Endothelial cell of umbilical vein (primary cell): Measurements from ENCODE around the gene PDLIM1. TPM values are rescaled to one million over a fixed set of nuclear protein-coding genes. Genes with fewer than 3 reads are reported as not detected.

Experiments used
- BruUV-seq: library from RNA; stranded (reverse); fragments of 400-500 nt; replicated peaks from 2 replicates; lab custom pipeline; 2021; lab: Mats Ljungman, UMichigan
- CTCF ChIA-PET: fragments of 300-600, 350-600 bp; sonication (Branson Sonifier 250); formaldehyde crosslinking; loops from one replicate; lab custom pipeline; 2021; ENCODE audit warnings: antibody characterized with exemption, inconsistent platforms; lab: Charles Lee
- POLR2A ChIA-PET: fragments of 300-600, 350-600 bp; sonication (Branson Sonifier 250); formaldehyde crosslinking; loops from one replicate; lab custom pipeline; 2021; ENCODE audit warnings: antibody characterized with exemption, inconsistent platforms; lab: Charles Lee
- DNase-seq: peaks from one replicate; pipeline ENCODE4 v3.0.0-alpha.2; 2011; ENCODE audit warnings: low read depth, low spot score
- FAIRE-seq: peaks from 2 replicates; lab custom pipeline; 2011; peaks lifted over from hg19 to GRCh38; lab: Jason Lieb, UNC
- H2AFZ ChIP-seq: 2 replicates; pipeline ENCODE4 v1.6.0; 2012; ENCODE audit warnings: low read depth, low read length, control low read depth, inconsistent platforms
- H3K27ac ChIP-seq: 2 replicates; pipeline ENCODE4 v1.5.1; 2011; ENCODE audit warnings: low read depth, mild to moderate bottlenecking, control low read depth, low read length, moderate library complexity; ENCODE audit not compliant: insufficient read depth
- H3K27me3 ChIP-seq, 2 experiments: 2 replicates each; pipeline versions ENCODE4 v1.6.0 to v1.6.1; 2011; ENCODE audit warnings: low read length in 2 of 2, mixed read lengths in 1 of 2; ENCODE audit not compliant: control insufficient read depth in 2 of 2, insufficient read depth in 2 of 2
- H3K36me3 ChIP-seq, 2 experiments: 2 replicates in 1 of 2; 3 replicates in 1 of 2; pipeline ENCODE4 v1.5.1; 2011; ENCODE audit warnings: low read length in 2 of 2, mild to moderate bottlenecking in 1 of 2, moderate library complexity in 1 of 2; ENCODE audit not compliant: control insufficient read depth in 2 of 2, insufficient read depth in 2 of 2; ENCODE audit errors: extremely low read depth in 1 of 2
- H3K4me1 ChIP-seq: 3 replicates; pipeline ENCODE4 v1.5.1; 2011; ENCODE audit warnings: mild to moderate bottlenecking, low read length; ENCODE audit not compliant: control insufficient read depth, insufficient read depth; ENCODE audit errors: extremely low read depth
- H3K4me2 ChIP-seq: 2 replicates; pipeline ENCODE4 v1.6.1; 2011; ENCODE audit warnings: low read length, control low read depth, mixed read lengths; ENCODE audit not compliant: insufficient read depth
- H3K4me3 ChIP-seq, 3 experiments: fragments of 200-600 bp in 1 of 3; sonication (generic), shearing (Covaris generic) in 1 of 3; replicated peaks in 1 of 3; 2 replicates each; pipeline ENCODE4 v1.5.1; 2011 to 2016; ENCODE audit warnings: control low read depth in 3 of 3, low read length in 3 of 3, mild to moderate bottlenecking in 2 of 3, inconsistent platforms in 1 of 3, low read depth in 1 of 3, moderate library complexity in 1 of 3; ENCODE audit not compliant: insufficient read depth in 1 of 3
- H3K79me2 ChIP-seq: 2 replicates; pipeline ENCODE4 v1.6.0; 2012; ENCODE audit warnings: low read length, inconsistent platforms; ENCODE audit not compliant: control insufficient read depth, insufficient read depth
- H3K9ac ChIP-seq: replicated peaks from 2 replicates; pipeline ENCODE3; 2011; ENCODE audit warnings: low read length, control low read depth; ENCODE audit not compliant: insufficient read depth; ENCODE audit errors: extremely low read depth
- H3K9me1 ChIP-seq: replicated peaks from 3 replicates; pipeline ENCODE4 v1.6.0; 2011; ENCODE audit warnings: mild to moderate bottlenecking, low read length; ENCODE audit not compliant: control insufficient read depth, insufficient read depth; ENCODE audit errors: extremely low read depth
- H3K9me3 ChIP-seq: replicated peaks from 2 replicates; pipeline ENCODE4 v1.5.1; 2012; ENCODE audit warnings: low read length, inconsistent platforms; ENCODE audit not compliant: control insufficient read depth, insufficient read depth
- H4K20me1 ChIP-seq: replicated peaks from 2 replicates; pipeline ENCODE3; 2011; ENCODE audit warnings: mild to moderate bottlenecking, low read length; ENCODE audit not compliant: control insufficient read depth, insufficient read depth; ENCODE audit errors: extremely low read depth
- EZH2 ChIP-seq: IDR thresholded peaks from 2 replicates; pipeline ENCODE4 v1.6.1; 2012; ENCODE audit warnings: borderline replicate concordance, low read depth, mild to moderate bottlenecking, moderate library complexity, low read length, inconsistent platforms; ENCODE audit not compliant: severe bottlenecking
- FOS ChIP-seq: IDR thresholded peaks from 2 replicates; pipeline ENCODE4 v1.6.1; 2011; ENCODE audit warnings: mild to moderate bottlenecking, low read length, moderate library complexity, borderline replicate concordance; ENCODE audit not compliant: insufficient read depth
- GATA2 ChIP-seq: IDR thresholded peaks from 2 replicates; pipeline ENCODE4 v1.7.0; 2011; ENCODE audit warnings: low read depth, mild to moderate bottlenecking, moderate library complexity, mixed read lengths, low read length; ENCODE audit not compliant: insufficient read length, insufficient read depth
- JUN ChIP-seq: IDR thresholded peaks from 2 replicates; pipeline ENCODE4 v1.6.1; 2011; ENCODE audit warnings: borderline replicate concordance, low read depth; ENCODE audit not compliant: insufficient read length, insufficient read depth
- MYC ChIP-seq: IDR thresholded peaks from one replicate; pipeline ENCODE4 v1.6.1; 2011; ENCODE audit warnings: mild to moderate bottlenecking, low read depth, low read length
- POLR2A ChIP-seq: IDR thresholded peaks from 2 replicates; pipeline ENCODE4 v1.6.1; 2012; ENCODE audit warnings: low read depth, mild to moderate bottlenecking, control low read depth, low read length
- POLR2AphosphoS5 ChIP-seq: IDR thresholded peaks from 2 replicates; pipeline ENCODE4 v1.6.1; 2012; ENCODE audit warnings: low read depth, mild to moderate bottlenecking, control low read depth, low read length, moderate library complexity; ENCODE audit not compliant: insufficient read depth
- dilution Hi-C: fragments of 300-500 bp; cut with MboI; formaldehyde crosslinking; loops from one replicate; pipeline ENCODE4 v1.15.0; 2019; ENCODE audit warnings: low sequenced_read_pairs; ENCODE audit not compliant: extremely low pct_ligation_motif_present
- intact Hi-C: fragments of 100-400 bp; cut with micrococcal nuclease; formaldehyde crosslinking; loops from one replicate; pipeline ENCODE4 v1.10.0; 2022
- polyA plus RNA-seq, 4 experiments: library from polyadenylated mRNA; depleted of rRNA in 3 of 4; stranded (reverse) in 3 of 4; unstranded in 1 of 4; fragments of >200 nt; gene quantifications; 2 replicates each; pipeline versions ENCODE4 v1.2.1 to v1.2.3, GENCODE V29; 2011 to 2012; ENCODE audit warnings: missing spikeins in 1 of 4
- total RNA-seq: library from RNA; stranded (reverse); gene quantifications from 2 replicates; pipeline ENCODE4 v1.2.3, GENCODE V29; 2021
- TF ChIP-seq, protein P1 (sequence below), 2 donors: IDR thresholded peaks; 1 replicate in 1 of 2; 2 replicates in 1 of 2; pipeline ENCODE4 v1.5.1; 2011; ENCODE audit warnings: low read length in 2 of 2, mild to moderate bottlenecking in 2 of 2, moderate library complexity in 2 of 2, control low read depth in 1 of 2, inconsistent platforms in 1 of 2, low read depth in 1 of 2; ENCODE audit not compliant: insufficient read depth in 1 of 2; ENCODE audit errors: extremely low read depth in 1 of 2
- TF ChIP-seq, protein P2 (sequence below): IDR thresholded peaks from 2 replicates; pipeline ENCODE4 v1.6.1; 2011; ENCODE audit not compliant: insufficient read depth, insufficient read length

The PDLIM1 gene
- total and polyA plus RNA-seq, 2 donors (not counting 3 experiments of a cell fraction or from before 2014, with no cell fraction given), result 91.1 to 122 TPM

DNA sequence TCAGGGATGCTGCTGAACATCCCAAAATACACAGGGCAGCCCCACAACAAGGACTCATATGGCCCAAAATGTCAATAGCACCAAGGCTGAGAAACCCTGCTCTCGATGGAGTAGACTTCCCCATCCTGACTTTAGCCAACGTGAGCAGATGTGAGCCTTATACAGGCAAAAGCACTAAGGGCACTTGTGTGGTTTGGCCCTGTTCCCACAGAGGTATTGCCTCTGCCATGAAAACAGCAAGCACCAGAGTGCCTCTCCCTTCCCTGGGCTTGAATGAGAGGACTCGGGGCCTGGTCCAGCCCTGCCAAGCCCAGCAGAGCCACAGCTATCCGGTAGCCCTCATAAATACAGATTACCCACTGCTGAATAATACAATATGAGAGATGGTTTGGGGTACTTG lies 49.3 kb downstream of the PDLIM1 start:
- POLR2A ChIA-PET, result no interaction called here
- Histone ChIP-seq H2AFZ (no peak overlapping the region), H3K9me3 (no peaks in the 10 kb centered on the region), H3K9ac (no peak overlapping the region), H3K36me3 (peaks cover 2 to 44% of the 10 kb centered on the region in 2 experiments), H3K27ac (no peak overlapping the region), H3K4me3 (no peak overlapping the region), H4K20me1 (no peaks in the 10 kb centered on the region), H3K79me2 (no peaks in the 10 kb centered on the region), H3K27me3 (no peaks in the 10 kb centered on the region), H3K4me2 (no peak overlapping the region), H3K4me1 (peaks cover 3% of the 10 kb centered on the region), H3K9me1 (no peaks in the 10 kb centered on the region)
- DNase-seq, result no peak
- no TSS peak for BruUV-seq
- FAIRE-seq, result no peak
- TF ChIP-seq FOS, result no peak
- TF ChIP-seq, protein P1, sequence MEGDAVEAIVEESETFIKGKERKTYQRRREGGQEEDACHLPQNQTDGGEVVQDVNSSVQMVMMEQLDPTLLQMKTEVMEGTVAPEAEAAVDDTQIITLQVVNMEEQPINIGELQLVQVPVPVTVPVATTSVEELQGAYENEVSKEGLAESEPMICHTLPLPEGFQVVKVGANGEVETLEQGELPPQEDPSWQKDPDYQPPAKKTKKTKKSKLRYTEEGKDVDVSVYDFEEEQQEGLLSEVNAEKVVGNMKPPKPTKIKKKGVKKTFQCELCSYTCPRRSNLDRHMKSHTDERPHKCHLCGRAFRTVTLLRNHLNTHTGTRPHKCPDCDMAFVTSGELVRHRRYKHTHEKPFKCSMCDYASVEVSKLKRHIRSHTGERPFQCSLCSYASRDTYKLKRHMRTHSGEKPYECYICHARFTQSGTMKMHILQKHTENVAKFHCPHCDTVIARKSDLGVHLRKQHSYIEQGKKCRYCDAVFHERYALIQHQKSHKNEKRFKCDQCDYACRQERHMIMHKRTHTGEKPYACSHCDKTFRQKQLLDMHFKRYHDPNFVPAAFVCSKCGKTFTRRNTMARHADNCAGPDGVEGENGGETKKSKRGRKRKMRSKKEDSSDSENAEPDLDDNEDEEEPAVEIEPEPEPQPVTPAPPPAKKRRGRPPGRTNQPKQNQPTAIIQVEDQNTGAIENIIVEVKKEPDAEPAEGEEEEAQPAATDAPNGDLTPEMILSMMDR (IDR thresholded peaks at IDR 0.05; ENCODE audit: extremely low read depth in 1 of 2, insufficient read depth in 1 of 2, low read depth in 1 of 2, low read length in 2 of 2), result no peak
- TF ChIP-seq POLR2AphosphoS5, result no peak
- no peak for TF ChIP-seq MYC
- TF ChIP-seq, protein P2, sequence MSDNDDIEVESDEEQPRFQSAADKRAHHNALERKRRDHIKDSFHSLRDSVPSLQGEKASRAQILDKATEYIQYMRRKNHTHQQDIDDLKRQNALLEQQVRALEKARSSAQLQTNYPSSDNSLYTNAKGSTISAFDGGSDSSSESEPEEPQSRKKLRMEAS, result no peak
- no peak for TF ChIP-seq JUN
- TF ChIP-seq EZH2, result no peak
- no peak for TF ChIP-seq POLR2A
- TF ChIP-seq GATA2, result no peak
- CTCF ChIA-PET, result interaction anchor here (1.1 to 4.5 kb wide), 5 partner anchors 32 to 122 kb away, joined by 4 to 86 read pairs (median 11); no protein-coding TSS in a partner anchor
- intact Hi-C loops (loop anchor here (10.0 kb wide), 1 partner anchor 277 kb away; no protein-coding TSS in a partner anchor), dilution Hi-C loops (no loop called here)
